Natural killer cell (primary cell): ENCODE results near the gene TMEM150A. TPM values are rescaled to one million over a fixed set of nuclear protein-coding genes. Genes with fewer than 3 reads are reported as not detected.

Source experiments
- total RNA-seq, 4 donors: library from RNA; stranded (reverse); fragments of 120-200 nt in 1 of 4; gene quantifications; one replicate each; pipeline versions ENCODE4 v1.2.3 to v1.2.4, GENCODE V29; 2013 to 2022

TMEM150A gene
- total RNA-seq, 3 donors from 2014 or later (not counting 1 experiment from before 2014, with no cell fraction given), result 10.4 to 13.3 (median 10.9) TPM

Other genes with a start within 250 kb of the TMEM150A start
- 10 to 100 TPM; 22.7 to 36.5 (median 33.9) TPM for gene RETSAT, start 248.2 kb downstream of the TMEM150A start, total RNA-seq
- gene ELMOD3, start 247.9 kb downstream of the TMEM150A start, total RNA-seq, result 10 to 100 TPM; 22.4 to 33.9 (median 24.8) TPM
- gene CAPG, start 192.3 kb downstream of the TMEM150A start, total RNA-seq, result 10 to 100 TPM; 10.6 to 50.3 (median 19.3) TPM
- under 1 TPM in 2 of 3 donors, not detected in 1; 0.21 to 0.57 TPM for gene SH2D6, start 184.0 kb downstream of the TMEM150A start, total RNA-seq
- 100 to 1,000 TPM; 116 to 141 (median 135) TPM for gene MAT2A, start 63.5 kb downstream of the TMEM150A start, total RNA-seq
- gene GGCX, start 41.2 kb downstream of the TMEM150A start, total RNA-seq, result 10 to 100 TPM; 21.3 to 21.7 (median 21.4) TPM
- gene VAMP8, start 25.1 kb downstream of the TMEM150A start, total RNA-seq, result 100 to 1,000 TPM; 105 to 116 (median 111) TPM
- gene VAMP5, start 18.3 kb downstream of the TMEM150A start, total RNA-seq, result 10 to 100 TPM; 35.0 to 50.7 (median 36.7) TPM
- 10 to 100 TPM; 65.0 to 75.0 (median 66.7) TPM for gene RNF181, start 7.0 kb downstream of the TMEM150A start, total RNA-seq
- gene C2orf68, start 9.4 kb upstream of the TMEM150A start, total RNA-seq, result 10 to 100 TPM; 36.4 to 60.8 (median 48.4) TPM
- 10 to 100 TPM; 49.6 to 68.5 (median 63.2) TPM for gene USP39, start 13.5 kb upstream of the TMEM150A start, total RNA-seq
- not detected for gene SFTPB, start 65.5 kb upstream of the TMEM150A start, total RNA-seq
- 1,000 to 10,000 TPM; 4,938 to 8,199 (median 6,542) TPM for gene GNLY, start 91.7 kb upstream of the TMEM150A start, total RNA-seq
- gene ATOH8, start 151.3 kb upstream of the TMEM150A start, total RNA-seq, result under 1 TPM in 1 of 3 donors, not detected in 2; 0.23 TPM